ENCODE measurements around the gene IFT122.

IFT122 gene

GRCh38 chr3:129421988-129422745 lies 17.9 kb upstream of the IFT122 start:
- no peak overlapping the region for H4K8ac ChIP-seq (ENCODE audit: low read depth, low read length)
- no peak overlapping the region for H3K23ac ChIP-seq (ENCODE audit: low read length)
- DNase-seq, result peak; percentile 40
- peaks cover 2% of the 10 kb centered on the region for H3K4me1 ChIP-seq (ENCODE audit: control insufficient read depth, low read depth, low read length)
- no CpG with 5 or more reads among the region's 6 CpGs for WGBS (ENCODE audit: extremely low coverage, insufficient coverage, low lambda C conversion rate)
- H3K4me2 ChIP-seq (ENCODE audit: low read length), result no peak overlapping the region
- no peak overlapping the region for H4K5ac ChIP-seq (ENCODE audit: low read length)
- no peak overlapping the region for H3K27ac ChIP-seq (ENCODE audit: low read depth, low read length)
- no peak overlapping the region for H3K4me3 ChIP-seq (ENCODE audit: low read length)
- H2BK5ac ChIP-seq (ENCODE audit: low read length), result no peak overlapping the region
- no peak overlapping the region for H2BK15ac ChIP-seq (replicated peaks; ENCODE audit: low read depth)
- peaks cover under 1% of the 10 kb centered on the region for H3K27me3 ChIP-seq (ENCODE audit: insufficient read depth, low read length, poor library complexity)
- H2BK120ac ChIP-seq (ENCODE audit: low read depth, low read length), result no peak overlapping the region
- no peak overlapping the region for H3K56ac ChIP-seq (ENCODE audit: low read length)
- no peak overlapping the region for H2AK5ac ChIP-seq (ENCODE audit: low read length)
- no peak overlapping the region for H3K9ac ChIP-seq (ENCODE audit: low read length)
- H3K36me3 ChIP-seq (ENCODE audit: control insufficient read depth, insufficient read depth, low read length), result no peaks in the 10 kb centered on the region
- no peak overlapping the region for H3K4ac ChIP-seq (ENCODE audit: low read depth, low read length)
- H3K79me1 ChIP-seq (ENCODE audit: low read length), result no peaks in the 10 kb centered on the region
- H3K79me2 ChIP-seq (ENCODE audit: control insufficient read depth, insufficient read depth, low read length), result no peaks in the 10 kb centered on the region
- no peak overlapping the region for H3K18ac ChIP-seq (ENCODE audit: low read length)

DNA sequence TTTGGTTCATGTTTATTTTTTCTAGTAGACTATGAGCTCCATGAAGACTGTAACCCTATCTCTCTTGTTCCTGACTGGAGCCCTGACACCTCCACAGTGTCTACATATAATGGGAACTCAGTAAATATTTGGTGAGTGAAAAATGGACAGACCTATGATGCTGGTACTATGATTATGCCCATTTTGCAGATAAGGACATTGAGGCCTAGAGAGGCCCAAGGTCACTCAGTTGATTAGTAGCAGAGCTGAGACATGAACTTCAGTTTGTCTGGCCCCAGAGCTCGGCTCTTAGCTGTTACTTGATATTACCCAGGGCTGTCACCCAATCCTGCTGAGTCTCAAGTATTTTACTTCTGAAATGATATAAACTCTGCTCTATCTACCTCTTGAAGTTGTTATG lies 17.1 kb upstream of the IFT122 start:
- Histone ChIP-seq H3K4ac (ENCODE audit: low read depth, low read length) (no peak overlapping the region), H4K5ac (ENCODE audit: low read length) (no peak overlapping the region), H2BK5ac (ENCODE audit: low read length) (no peak overlapping the region), H3K4me2 (ENCODE audit: low read length) (no peak overlapping the region), H2AK5ac (ENCODE audit: low read length) (no peak overlapping the region), H2BK120ac (ENCODE audit: low read depth, low read length) (no peak overlapping the region), H3K18ac (ENCODE audit: low read length) (no peak overlapping the region), H3K79me2 (ENCODE audit: control insufficient read depth, insufficient read depth, low read length) (no peaks in the 10 kb centered on the region), H3K27me3 (ENCODE audit: insufficient read depth, low read length, poor library complexity) (peaks cover 1% of the 10 kb centered on the region), H3K36me3 (ENCODE audit: control insufficient read depth, insufficient read depth, low read length) (no peaks in the 10 kb centered on the region), H3K4me1 (ENCODE audit: control insufficient read depth, low read depth, low read length) (peaks cover 2% of the 10 kb centered on the region), H3K23ac (ENCODE audit: low read length) (no peak overlapping the region), H4K8ac (ENCODE audit: low read depth, low read length) (no peak overlapping the region), H3K4me3 (ENCODE audit: low read length) (no peak overlapping the region), H3K9ac (ENCODE audit: low read length) (no peak overlapping the region), H2BK15ac (replicated peaks; ENCODE audit: low read depth) (no peak overlapping the region), H3K27ac (ENCODE audit: low read depth, low read length) (no peak overlapping the region), H3K79me1 (ENCODE audit: low read length) (no peaks in the 10 kb centered on the region), H3K56ac (ENCODE audit: low read length) (no peak overlapping the region)
- no peak for DNase-seq
- WGBS (ENCODE audit: extremely low coverage, insufficient coverage, low lambda C conversion rate), result no CpG with 5 or more reads among the region's 1 CpG

- Histone ChIP-seq H3K18ac (ENCODE audit: low read length) (no peak overlapping the region), H2BK15ac (replicated peaks; ENCODE audit: low read depth) (no peak overlapping the region), H3K27me3 (ENCODE audit: insufficient read depth, low read length, poor library complexity) (peaks cover 1% of the 10 kb centered on the region), H2BK5ac (ENCODE audit: low read length) (no peak overlapping the region), H3K4ac (ENCODE audit: low read depth, low read length) (no peak overlapping the region), H3K56ac (ENCODE audit: low read length) (no peak overlapping the region), H4K8ac (ENCODE audit: low read depth, low read length) (no peak overlapping the region), H3K4me2 (ENCODE audit: low read length) (no peak overlapping the region), H3K36me3 (ENCODE audit: control insufficient read depth, insufficient read depth, low read length) (no peaks in the 10 kb centered on the region), H3K79me1 (ENCODE audit: low read length) (no peaks in the 10 kb centered on the region), H3K23ac (ENCODE audit: low read length) (no peak overlapping the region), H3K79me2 (ENCODE audit: control insufficient read depth, insufficient read depth, low read length) (no peaks in the 10 kb centered on the region), H3K4me3 (ENCODE audit: low read length) (no peak overlapping the region), H3K4me1 (ENCODE audit: control insufficient read depth, low read depth, low read length) (peaks cover 2% of the 10 kb centered on the region), H4K5ac (ENCODE audit: low read length) (no peak overlapping the region), H2AK5ac (ENCODE audit: low read length) (no peak overlapping the region), H3K27ac (ENCODE audit: low read depth, low read length) (no peak overlapping the region), H2BK120ac (ENCODE audit: low read depth, low read length) (no peak overlapping the region), H3K9ac (ENCODE audit: low read length) (no peak overlapping the region)
- no CpG with 5 or more reads among the region's 4 CpGs for WGBS (ENCODE audit: extremely low coverage, insufficient coverage, low lambda C conversion rate)
- peak; percentile 59 for DNase-seq
These were observed 15.7 kb upstream of the IFT122 start for GRCh38 chr3:129424185-129424841.

GRCh38 chr3:129425213-129425612 lies 14.8 kb upstream of the IFT122 start:
- Histone ChIP-seq H3K4me1 (ENCODE audit: control insufficient read depth, low read depth, low read length) (peaks cover 2% of the 10 kb centered on the region), H3K23ac (ENCODE audit: low read length) (no peak overlapping the region), H4K5ac (ENCODE audit: low read length) (no peak overlapping the region), H2BK5ac (ENCODE audit: low read length) (no peak overlapping the region), H3K79me1 (ENCODE audit: low read length) (no peaks in the 10 kb centered on the region), H3K4me3 (ENCODE audit: low read length) (no peak overlapping the region), H3K9ac (ENCODE audit: low read length) (no peak overlapping the region), H3K36me3 (ENCODE audit: control insufficient read depth, insufficient read depth, low read length) (no peaks in the 10 kb centered on the region), H3K56ac (ENCODE audit: low read length) (no peak overlapping the region), H3K79me2 (ENCODE audit: control insufficient read depth, insufficient read depth, low read length) (no peaks in the 10 kb centered on the region), H3K27ac (ENCODE audit: low read depth, low read length) (no peak overlapping the region), H3K27me3 (ENCODE audit: insufficient read depth, low read length, poor library complexity) (peaks cover 1% of the 10 kb centered on the region), H4K8ac (ENCODE audit: low read depth, low read length) (no peak overlapping the region), H3K18ac (ENCODE audit: low read length) (no peak overlapping the region), H2AK5ac (ENCODE audit: low read length) (no peak overlapping the region), H2BK120ac (ENCODE audit: low read depth, low read length) (no peak overlapping the region), H2BK15ac (replicated peaks; ENCODE audit: low read depth) (no peak overlapping the region), H3K4ac (ENCODE audit: low read depth, low read length) (no peak overlapping the region), H3K4me2 (ENCODE audit: low read length) (no peak overlapping the region)
- no CpG with 5 or more reads among the region's 3 CpGs for WGBS (ENCODE audit: extremely low coverage, insufficient coverage, low lambda C conversion rate)
- no peak for DNase-seq

DNA sequence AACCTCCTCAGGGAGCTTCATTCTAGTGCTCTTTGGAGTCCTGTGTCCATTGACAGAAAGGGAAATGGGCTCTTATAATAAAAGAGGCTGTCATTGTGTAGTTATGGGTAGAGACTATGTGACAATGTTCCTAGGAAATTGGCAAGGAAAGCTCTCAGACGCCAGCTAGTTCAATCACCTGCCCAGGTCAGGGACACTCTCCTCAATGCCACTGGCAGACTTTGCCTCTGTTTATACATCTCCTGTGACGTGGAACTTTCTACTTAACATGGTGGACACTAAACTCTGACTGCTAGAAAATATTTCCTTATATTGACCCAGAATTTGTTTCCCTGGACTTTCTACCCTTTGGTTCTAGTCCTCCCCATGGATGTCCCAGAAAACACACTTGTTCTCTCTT lies 14.4 kb upstream of the IFT122 start:
- Histone ChIP-seq H2AK5ac (ENCODE audit: low read length) (no peak overlapping the region), H2BK15ac (replicated peaks; ENCODE audit: low read depth) (no peak overlapping the region), H3K23ac (ENCODE audit: low read length) (no peak overlapping the region), H3K56ac (ENCODE audit: low read length) (no peak overlapping the region), H3K18ac (ENCODE audit: low read length) (no peak overlapping the region), H3K4ac (ENCODE audit: low read depth, low read length) (no peak overlapping the region), H3K79me2 (ENCODE audit: control insufficient read depth, insufficient read depth, low read length) (no peaks in the 10 kb centered on the region), H3K4me2 (ENCODE audit: low read length) (no peak overlapping the region), H3K9ac (ENCODE audit: low read length) (no peak overlapping the region), H3K4me3 (ENCODE audit: low read length) (no peak overlapping the region), H2BK120ac (ENCODE audit: low read depth, low read length) (no peak overlapping the region), H3K27ac (ENCODE audit: low read depth, low read length) (no peak overlapping the region), H2BK5ac (ENCODE audit: low read length) (no peak overlapping the region), H3K36me3 (ENCODE audit: control insufficient read depth, insufficient read depth, low read length) (no peaks in the 10 kb centered on the region), H3K4me1 (ENCODE audit: control insufficient read depth, low read depth, low read length) (peaks cover 2% of the 10 kb centered on the region), H3K79me1 (ENCODE audit: low read length) (no peaks in the 10 kb centered on the region), H4K8ac (ENCODE audit: low read depth, low read length) (no peak overlapping the region), H4K5ac (ENCODE audit: low read length) (no peak overlapping the region), H3K27me3 (ENCODE audit: insufficient read depth, low read length, poor library complexity) (peaks cover 1% of the 10 kb centered on the region)
- no peak for DNase-seq
- WGBS (ENCODE audit: extremely low coverage, insufficient coverage, low lambda C conversion rate), result no CpG with 5 or more reads among the region's 2 CpGs

Data from mesendoderm (in vitro differentiated cells).